GM23338 (cell line): ENCODE data around the gene GLP1R.

Experiments
- CREB1 ChIP-seq: fragments of 250-450 bp; sonication (Bioruptor Pico); IDR thresholded peaks from 2 replicates; pipeline ENCODE4 v1.5.0; 2020; ENCODE audit warnings: low read depth, mild to moderate bottlenecking, moderate library complexity
- CTCF ChIP-seq, 2 experiments: fragments of 200-600 bp in 1 of 2; sonication (generic) in 1 of 2; conservative IDR thresholded peaks; 2 replicates each; pipeline versions ENCODE4 v1.5.1 to v1.6.1; 2016 to 2017; ENCODE audit warnings: antibody characterized with exemption in 2 of 2, low read depth in 2 of 2, mild to moderate bottlenecking in 2 of 2, moderate library complexity in 1 of 2
- ETS1 ChIP-seq: IDR thresholded peaks from 2 replicates; pipeline ENCODE4 v1.6.1; 2016; ENCODE audit warnings: antibody characterized with exemption
- EZH2 ChIP-seq: fragments of 200-600 bp; sonication (generic); IDR thresholded peaks from one replicate; pipeline ENCODE4 v1.8.0; 2017; ENCODE audit warnings: antibody characterized with exemption, mild to moderate bottlenecking, low read depth; ENCODE audit not compliant: unreplicated experiment
- EZH2phosphoT487 ChIP-seq: fragments of 200-600 bp; sonication (generic); IDR thresholded peaks from one replicate; pipeline ENCODE4 v1.8.1; 2018; ENCODE audit warnings: antibody characterized with exemption; ENCODE audit not compliant: unreplicated experiment
- JUNB ChIP-seq: IDR thresholded peaks from one replicate; pipeline ENCODE4 v1.6.1; 2016; ENCODE audit warnings: antibody characterized with exemption; ENCODE audit not compliant: unreplicated experiment
- NANOG ChIP-seq: IDR thresholded peaks from 2 replicates; pipeline ENCODE4 v1.6.1; 2016; ENCODE audit warnings: antibody characterized with exemption, borderline replicate concordance
- POLR2AphosphoS5 ChIP-seq: IDR thresholded peaks from 2 replicates; pipeline ENCODE4 v1.6.1; 2016; ENCODE audit warnings: antibody characterized with exemption, low read depth
- STAT1 ChIP-seq: IDR thresholded peaks from one replicate; pipeline ENCODE4 v1.6.1; 2016; ENCODE audit warnings: antibody characterized with exemption; ENCODE audit not compliant: unreplicated experiment
- ZNF114 ChIP-seq: fragments of 250-450 bp; sonication (Bioruptor Pico); IDR thresholded peaks from 2 replicates; pipeline ENCODE4 v1.5.0; 2020; ENCODE audit warnings: mild to moderate bottlenecking, moderate library complexity
- ZNF331 ChIP-seq: fragments of 250-450 bp; sonication (Bioruptor Pico); IDR thresholded peaks from 2 replicates; pipeline ENCODE4 v1.5.0; 2020; ENCODE audit warnings: low read depth, mild to moderate bottlenecking, moderate library complexity
- ZNF462 ChIP-seq: fragments of 250-450 bp; sonication (Bioruptor Pico); IDR thresholded peaks from 2 replicates; pipeline ENCODE4 v1.5.0; 2020; ENCODE audit warnings: mild to moderate bottlenecking, moderate library complexity
- TF ChIP-seq, protein P1 (sequence below): IDR thresholded peaks from one replicate; pipeline ENCODE4 v1.6.1; 2018; ENCODE audit warnings: antibody characterized with exemption; ENCODE audit not compliant: unreplicated experiment

- no peak for TF ChIP-seq CTCF (conservative IDR thresholded peaks at IDR 0.05; ENCODE audit: low read depth in 2 of 2)
- no peak for TF ChIP-seq EZH2
- no peak for TF ChIP-seq ZNF462 (CRISPR knock-in tag)
- TF ChIP-seq, protein P1, sequence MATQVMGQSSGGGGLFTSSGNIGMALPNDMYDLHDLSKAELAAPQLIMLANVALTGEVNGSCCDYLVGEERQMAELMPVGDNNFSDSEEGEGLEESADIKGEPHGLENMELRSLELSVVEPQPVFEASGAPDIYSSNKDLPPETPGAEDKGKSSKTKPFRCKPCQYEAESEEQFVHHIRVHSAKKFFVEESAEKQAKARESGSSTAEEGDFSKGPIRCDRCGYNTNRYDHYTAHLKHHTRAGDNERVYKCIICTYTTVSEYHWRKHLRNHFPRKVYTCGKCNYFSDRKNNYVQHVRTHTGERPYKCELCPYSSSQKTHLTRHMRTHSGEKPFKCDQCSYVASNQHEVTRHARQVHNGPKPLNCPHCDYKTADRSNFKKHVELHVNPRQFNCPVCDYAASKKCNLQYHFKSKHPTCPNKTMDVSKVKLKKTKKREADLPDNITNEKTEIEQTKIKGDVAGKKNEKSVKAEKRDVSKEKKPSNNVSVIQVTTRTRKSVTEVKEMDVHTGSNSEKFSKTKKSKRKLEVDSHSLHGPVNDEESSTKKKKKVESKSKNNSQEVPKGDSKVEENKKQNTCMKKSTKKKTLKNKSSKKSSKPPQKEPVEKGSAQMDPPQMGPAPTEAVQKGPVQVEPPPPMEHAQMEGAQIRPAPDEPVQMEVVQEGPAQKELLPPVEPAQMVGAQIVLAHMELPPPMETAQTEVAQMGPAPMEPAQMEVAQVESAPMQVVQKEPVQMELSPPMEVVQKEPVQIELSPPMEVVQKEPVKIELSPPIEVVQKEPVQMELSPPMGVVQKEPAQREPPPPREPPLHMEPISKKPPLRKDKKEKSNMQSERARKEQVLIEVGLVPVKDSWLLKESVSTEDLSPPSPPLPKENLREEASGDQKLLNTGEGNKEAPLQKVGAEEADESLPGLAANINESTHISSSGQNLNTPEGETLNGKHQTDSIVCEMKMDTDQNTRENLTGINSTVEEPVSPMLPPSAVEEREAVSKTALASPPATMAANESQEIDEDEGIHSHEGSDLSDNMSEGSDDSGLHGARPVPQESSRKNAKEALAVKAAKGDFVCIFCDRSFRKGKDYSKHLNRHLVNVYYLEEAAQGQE: no peak
- TF ChIP-seq JUNB: no peak
- TF ChIP-seq POLR2AphosphoS5: no peak
- no peak for TF ChIP-seq ETS1
- TF ChIP-seq EZH2phosphoT487: no peak
- no peak for TF ChIP-seq STAT1
- no peak for TF ChIP-seq ZNF331 (CRISPR knock-in tag)
- no peak for TF ChIP-seq ZNF114 (CRISPR knock-in tag)
- TF ChIP-seq CREB1 (CRISPR knock-in tag): no peak
- TF ChIP-seq NANOG: no peak
Observed at GRCh38 chr6:39077882-39078594, 29.5 kb downstream of the GLP1R start.
